GM12801 (cell line): Measurements from ENCODE around the gene CKAP2L.

Source experiments
- TF ChIP-seq, protein P1 (sequence below): IDR thresholded peaks from one replicate; pipeline ENCODE4 v1.5.1; 2011; ENCODE audit warnings: control low read depth; ENCODE audit not compliant: insufficient read length; ENCODE audit errors: extremely low read depth

CKAP2L gene

DNA sequence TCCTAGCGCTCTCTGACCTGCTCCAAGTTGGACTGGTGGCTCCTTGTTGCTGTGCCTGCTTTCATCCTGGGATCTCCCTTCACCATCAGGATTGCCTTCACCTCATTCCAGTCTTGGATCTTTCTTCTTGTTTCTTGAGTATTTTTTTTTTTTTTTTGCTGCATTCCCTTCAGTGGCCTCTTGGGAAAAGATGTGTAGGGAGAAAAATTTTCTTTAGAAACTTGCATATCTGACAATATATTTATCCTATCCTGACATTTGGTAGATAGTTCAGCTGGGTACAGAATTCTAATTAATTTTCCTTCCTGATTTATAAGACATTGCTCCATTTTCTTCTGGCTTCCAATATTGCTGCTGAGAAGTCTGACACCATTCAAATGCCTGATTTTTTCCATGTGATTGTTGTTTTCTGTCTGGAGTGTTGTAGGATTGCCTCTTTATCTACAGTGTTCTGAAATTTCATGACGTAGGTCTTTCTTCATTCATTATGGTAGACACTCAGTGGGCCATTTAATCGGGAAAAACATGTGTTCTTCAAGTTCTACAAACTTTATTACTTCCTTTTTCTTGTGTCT, 42.9 kb upstream of the CKAP2L start:
- TF ChIP-seq, protein P1, sequence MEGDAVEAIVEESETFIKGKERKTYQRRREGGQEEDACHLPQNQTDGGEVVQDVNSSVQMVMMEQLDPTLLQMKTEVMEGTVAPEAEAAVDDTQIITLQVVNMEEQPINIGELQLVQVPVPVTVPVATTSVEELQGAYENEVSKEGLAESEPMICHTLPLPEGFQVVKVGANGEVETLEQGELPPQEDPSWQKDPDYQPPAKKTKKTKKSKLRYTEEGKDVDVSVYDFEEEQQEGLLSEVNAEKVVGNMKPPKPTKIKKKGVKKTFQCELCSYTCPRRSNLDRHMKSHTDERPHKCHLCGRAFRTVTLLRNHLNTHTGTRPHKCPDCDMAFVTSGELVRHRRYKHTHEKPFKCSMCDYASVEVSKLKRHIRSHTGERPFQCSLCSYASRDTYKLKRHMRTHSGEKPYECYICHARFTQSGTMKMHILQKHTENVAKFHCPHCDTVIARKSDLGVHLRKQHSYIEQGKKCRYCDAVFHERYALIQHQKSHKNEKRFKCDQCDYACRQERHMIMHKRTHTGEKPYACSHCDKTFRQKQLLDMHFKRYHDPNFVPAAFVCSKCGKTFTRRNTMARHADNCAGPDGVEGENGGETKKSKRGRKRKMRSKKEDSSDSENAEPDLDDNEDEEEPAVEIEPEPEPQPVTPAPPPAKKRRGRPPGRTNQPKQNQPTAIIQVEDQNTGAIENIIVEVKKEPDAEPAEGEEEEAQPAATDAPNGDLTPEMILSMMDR, result no peak

DNA sequence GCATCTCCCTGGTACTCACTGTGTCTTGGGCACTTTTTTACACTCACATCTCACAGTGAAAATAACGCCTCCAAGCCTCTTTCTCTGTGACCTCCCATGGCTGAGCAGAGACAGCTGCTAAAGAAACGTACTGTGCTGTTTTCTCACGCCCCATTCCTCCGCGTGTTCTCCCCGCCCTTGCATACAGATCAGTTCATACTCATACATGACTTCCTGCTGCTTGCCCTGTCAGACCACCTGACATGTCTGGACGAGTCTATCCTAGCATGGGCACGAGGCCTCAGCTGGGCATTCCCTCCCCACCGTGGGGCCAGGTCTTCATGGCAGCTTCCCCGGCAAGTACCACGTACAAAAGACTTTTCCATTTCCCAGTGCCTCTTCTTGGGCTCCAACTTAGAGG, 41.1 kb upstream of the CKAP2L start:
- TF ChIP-seq, protein P1, result no peak

DNA sequence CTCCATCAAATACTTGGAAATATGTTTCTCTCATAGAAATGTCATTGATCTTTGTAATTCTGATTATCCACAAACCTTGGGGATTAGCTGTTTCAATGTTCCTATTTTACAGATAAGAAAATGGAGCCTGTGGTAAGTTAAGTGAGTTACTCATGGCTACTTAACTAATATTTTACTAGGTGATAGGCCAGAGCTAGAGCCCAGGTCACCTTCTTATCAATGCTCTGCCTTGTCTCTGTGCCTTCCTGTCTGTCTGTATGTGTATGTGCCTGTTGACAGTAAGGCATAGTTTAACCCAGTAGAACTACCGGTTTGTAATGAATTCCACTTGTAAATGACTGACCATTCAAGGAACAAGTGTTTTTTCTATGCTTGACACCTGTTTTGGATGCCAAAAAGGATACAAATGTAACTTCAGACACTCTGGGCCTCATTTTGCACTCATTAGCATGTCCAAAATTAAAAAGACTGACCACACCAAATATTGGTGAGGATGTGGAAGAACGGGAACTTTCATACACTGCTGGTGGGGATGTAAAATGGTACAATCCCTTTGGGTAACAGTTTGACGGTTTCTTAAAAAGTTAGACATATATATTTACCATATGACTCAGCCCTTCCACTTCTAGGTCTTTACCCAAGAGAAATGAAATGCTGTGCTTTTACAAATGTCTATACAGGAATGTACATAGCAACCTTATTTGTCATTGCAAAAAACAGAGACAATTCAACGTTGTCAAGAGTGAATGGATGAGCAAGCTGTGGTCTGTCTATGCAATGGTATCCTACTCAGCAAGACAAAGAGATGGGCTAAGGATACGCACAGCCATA, 39.5 kb upstream of the CKAP2L start:
- TF ChIP-seq, protein P1, result no peak

DNA sequence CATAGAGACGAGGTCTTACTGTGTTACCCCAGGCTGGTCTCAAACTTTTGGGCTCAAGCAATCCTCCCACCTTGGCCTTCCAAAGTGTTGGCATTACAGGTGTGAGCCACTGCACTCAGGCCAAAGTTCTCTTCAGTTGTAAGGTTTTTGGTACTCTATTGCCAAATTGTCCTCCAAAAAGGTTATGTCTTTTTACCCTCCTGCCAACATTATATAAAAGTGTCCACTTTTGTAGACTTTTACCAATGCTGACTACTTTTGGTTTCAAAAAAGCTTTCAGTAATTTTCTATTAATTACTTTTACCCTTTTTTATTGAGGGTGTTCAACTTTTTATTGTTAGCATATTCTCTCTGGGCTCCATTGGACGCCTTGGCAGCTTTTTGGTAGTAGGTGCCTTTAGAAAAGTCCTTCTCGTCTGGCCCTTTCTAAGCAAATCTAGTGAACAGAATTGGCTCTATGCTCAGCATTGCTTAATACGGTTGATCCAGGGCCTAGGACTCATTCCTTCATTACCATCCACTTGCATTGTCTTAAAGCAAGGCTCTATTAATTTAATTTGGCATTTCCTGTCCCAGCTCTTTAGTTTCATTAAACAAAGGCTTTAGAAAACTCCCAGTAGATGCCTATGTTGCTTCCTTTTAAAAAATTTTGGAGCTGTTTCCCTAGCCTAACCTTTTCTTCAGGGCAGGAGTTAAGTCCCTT, 36.6 kb upstream of the CKAP2L start:
- TF ChIP-seq, protein P1, result no peak

DNA sequence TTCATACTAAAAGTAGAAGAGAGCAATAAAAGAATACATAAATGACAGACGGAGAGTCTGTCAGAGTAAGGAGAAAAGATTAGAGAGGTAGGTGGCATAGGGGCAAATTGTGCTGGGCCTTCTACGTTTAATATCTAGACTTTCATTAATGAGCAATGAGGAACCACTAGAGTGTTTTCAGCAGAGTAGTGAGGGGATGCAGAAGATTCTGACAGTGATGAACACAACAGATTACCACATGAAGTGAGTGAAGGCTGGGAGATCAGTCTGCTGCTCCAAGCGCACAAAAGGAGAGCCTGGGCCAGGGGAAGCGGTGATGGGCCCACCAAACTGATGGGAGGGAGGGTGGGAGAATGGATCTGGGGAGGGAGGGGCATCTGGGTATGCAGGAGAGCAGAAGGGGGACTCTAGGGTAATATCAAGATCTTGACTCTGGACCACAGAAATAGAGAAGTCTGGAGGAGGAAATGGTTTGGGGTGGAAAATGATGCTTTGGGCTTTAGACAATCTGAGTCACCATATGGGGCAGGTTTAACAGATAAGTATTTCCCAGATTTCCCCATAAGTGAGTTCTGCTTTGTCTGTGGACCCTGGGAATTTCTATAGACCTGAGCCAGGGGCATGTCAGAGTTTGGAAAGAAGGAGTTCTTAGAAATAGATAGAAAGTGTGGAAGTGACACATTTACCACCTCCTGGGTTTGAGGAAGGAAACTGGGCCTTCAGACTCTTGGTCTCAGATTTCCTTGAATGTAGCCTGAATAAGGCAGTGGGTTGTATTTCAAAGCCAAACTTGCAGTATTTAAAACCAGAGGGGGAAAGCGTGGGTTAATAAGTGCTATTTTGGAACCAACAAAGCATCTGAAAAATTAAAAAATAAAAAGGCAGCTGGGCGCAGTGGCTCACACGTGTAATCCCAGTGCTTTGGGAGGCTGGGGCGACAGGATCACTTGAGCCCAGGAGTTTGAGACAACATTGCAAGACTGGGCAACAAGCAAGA, 34.9 kb upstream of the CKAP2L start:
- TF ChIP-seq, protein P1, result no peak

DNA sequence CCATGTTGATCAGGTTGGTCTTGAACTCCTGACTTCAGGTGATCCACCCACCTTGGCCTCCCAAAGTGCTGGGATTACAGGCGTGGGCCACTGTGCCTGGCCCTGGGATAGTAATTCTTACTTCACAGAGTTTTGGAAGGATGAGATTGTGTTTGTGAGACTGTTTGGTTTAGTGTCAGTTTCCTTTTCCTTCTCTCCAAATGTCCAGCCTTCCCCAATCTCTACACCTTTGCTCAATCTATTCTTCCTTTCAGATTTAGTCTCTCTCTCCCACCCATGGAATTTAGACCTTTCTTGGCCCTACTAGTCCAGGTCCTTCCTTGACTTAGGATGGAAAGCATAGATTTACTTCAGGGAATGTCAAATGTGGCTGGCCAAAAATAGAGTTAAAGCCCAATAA, 32.1 kb upstream of the CKAP2L start:
- TF ChIP-seq, protein P1, result no peak
